ENCODE data around the gene WDR5.
"Not testable (repeated sequence)": the region's sequence is repeated elsewhere in the genome, so short reads cannot be mapped to it uniquely, and the experiment has no call there.

WDR5 gene

GRCh38 chr9:134135343-134136117 is at the start of gene WDR5:
WDR5 (plus strand) TSS chr9:134136082; CDS start chr9:134139878, 3,796 bp downstream.
- DNase-seq (ENCODE audit: low read depth, low spot score), result peak; percentile 83

- no peak for DNase-seq (ENCODE audit: low read depth, low spot score)
Observed at GRCh38 chr9:134088063-134088725, 47.7 kb upstream of the WDR5 start.

DNA sequence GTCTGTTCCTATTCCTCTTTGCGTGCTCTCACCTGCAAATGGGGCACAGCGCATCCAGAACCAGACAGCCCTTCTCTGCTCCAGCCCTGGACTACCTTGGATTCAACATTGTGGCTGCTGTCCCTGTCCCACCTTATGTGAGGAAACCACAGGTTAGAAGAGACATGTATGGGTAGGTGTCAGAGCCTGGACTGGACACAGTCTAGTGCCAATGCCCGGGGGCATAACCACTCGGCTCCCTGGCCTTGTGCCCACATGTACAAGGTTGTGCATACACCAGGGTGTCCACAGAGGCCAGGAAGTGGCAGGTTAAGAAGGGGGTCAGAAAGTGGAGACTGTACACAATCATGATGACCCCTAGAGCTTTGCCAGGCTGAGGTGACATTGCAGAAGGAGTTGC is 45.9 kb upstream of the WDR5 start:
- no peak for DNase-seq (ENCODE audit: low read depth, low spot score)

- peak; percentile 9 for DNase-seq (ENCODE audit: low read depth, low spot score)
Observed at GRCh38 chr9:134099123-134099761, 36.6 kb upstream of the WDR5 start.

- no peak for DNase-seq (ENCODE audit: low read depth, low spot score)
Observed at GRCh38 chr9:134100040-134100439, 35.8 kb upstream of the WDR5 start.

DNA sequence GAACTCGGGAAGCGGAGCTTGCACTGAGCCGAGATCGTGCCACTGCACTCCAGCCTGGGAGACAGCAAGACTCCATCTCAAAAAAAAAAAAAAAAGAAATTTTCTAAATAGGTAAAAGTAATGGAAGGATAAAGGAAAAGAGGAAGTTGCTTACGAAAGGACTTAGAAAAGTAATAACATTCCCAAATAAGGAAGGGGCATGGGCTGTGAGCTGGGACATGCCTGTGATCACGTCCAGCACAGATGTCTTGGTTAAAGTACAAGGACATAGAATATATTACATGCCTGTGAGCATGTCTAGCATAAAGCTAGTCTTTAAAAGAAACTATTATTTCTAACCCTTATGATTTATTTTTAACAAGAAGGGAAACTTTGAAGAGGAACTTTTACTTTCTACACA is 34.7 kb upstream of the WDR5 start:
- DNase-seq (ENCODE audit: low read depth, low spot score), result not testable (repeated sequence)

DNA sequence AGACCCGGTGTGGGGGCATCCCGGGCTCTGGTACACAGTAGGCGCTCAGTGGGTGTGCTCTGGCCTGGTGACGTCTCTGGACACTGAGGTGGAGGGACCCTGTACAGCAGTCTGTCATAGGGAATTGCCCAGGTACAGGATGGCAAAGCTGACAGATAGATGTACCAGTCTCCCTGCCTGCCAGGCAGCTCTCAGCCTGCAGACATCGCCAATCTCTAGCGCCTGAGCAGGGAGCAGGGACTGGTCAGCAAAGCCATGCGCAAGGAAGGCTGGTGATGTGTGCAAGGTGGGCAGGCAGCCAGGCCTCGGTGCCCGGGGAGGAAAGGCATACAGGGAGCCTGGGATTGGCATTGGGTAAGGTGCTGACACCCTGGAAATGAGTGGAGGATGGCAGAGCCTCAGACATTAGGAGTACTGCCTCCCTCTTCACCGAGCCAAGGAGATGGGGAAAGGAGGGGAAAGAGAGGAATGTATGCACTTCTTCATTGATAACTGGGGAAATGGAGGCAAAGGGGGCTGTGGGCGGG is 34.2 kb upstream of the WDR5 start:
- no peak for DNase-seq (ENCODE audit: low read depth, low spot score)

DNA sequence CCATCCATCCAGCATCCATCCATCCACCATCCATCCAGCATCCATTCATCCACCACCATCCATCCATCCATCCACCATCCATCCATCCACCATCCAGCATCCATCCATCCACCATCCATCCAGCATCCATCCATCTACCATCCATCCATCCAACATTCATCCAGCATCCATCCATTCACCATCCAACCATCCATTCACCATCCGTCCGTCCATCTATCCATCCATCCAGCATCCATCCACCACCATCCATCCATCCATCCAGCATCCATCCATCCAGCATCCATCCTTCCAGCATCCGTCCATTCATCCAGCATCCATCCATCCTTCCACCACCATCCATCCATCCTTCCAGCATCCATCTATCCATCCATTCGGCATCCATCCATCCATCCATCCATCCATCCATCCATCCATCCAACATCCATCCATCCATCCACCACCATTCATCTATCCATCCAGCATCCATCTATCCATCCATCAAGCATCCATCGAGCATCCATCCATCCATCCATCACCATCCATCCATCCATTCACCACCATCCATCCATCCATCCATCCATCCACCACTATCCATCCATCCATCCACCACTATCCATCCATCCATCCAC is 32.4 kb upstream of the WDR5 start:
- no peak for DNase-seq (ENCODE audit: low read depth, low spot score)

DNA sequence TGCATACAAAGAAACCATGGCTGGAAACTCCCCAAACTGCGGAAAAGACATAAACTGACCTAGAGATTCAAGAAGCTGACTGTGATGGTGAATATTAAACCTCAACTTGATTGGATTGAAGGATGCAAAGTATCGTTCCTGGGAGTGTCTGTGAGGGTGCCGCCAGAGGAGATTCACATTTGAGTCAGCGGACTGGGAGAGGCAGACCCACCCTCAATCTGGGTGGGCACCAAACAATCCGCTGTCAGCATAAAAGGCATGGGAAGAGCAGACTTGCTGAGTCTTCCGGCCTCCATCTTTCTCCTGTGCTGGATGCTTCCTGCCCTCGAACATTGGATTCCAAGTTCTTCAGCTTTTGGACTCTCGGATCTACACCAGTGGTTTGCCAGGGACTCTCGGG is 24.8 kb upstream of the WDR5 start:
- DNase-seq (ENCODE audit: low read depth, low spot score), result no peak

- DNase-seq (ENCODE audit: low read depth, low spot score), result no peak
Observed at GRCh38 chr9:134112561-134112960, 23.3 kb upstream of the WDR5 start.

- not testable (repeated sequence) for DNase-seq (ENCODE audit: low read depth, low spot score)
Observed at GRCh38 chr9:134118972-134119371, 16.9 kb upstream of the WDR5 start.

DNA sequence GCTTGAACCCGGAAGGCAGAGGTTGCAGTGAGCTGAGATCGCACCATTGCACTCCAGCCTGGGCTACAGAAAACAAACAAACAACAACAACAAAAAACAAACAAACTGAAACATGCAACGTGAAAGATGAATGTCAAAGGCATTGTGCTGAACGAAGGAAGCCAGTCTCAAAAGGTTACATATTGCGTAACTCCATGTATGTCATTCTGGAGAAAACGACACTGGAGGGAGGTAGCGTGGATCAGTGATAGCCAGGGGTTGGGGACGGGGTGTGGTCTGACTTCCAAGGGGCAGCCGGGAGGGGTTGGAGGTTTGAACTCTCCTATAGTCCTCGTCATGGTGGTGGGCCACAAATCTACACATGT is 12.1 kb upstream of the WDR5 start:
- no peak for DNase-seq (ENCODE audit: low read depth, low spot score)

- no peak for DNase-seq (ENCODE audit: low read depth, low spot score)
Observed at GRCh38 chr9:134125413-134126095, 10.3 kb upstream of the WDR5 start.

- no peak for DNase-seq (ENCODE audit: low read depth, low spot score)
Observed at GRCh38 chr9:134126373-134126772, 9.5 kb upstream of the WDR5 start.

DNA sequence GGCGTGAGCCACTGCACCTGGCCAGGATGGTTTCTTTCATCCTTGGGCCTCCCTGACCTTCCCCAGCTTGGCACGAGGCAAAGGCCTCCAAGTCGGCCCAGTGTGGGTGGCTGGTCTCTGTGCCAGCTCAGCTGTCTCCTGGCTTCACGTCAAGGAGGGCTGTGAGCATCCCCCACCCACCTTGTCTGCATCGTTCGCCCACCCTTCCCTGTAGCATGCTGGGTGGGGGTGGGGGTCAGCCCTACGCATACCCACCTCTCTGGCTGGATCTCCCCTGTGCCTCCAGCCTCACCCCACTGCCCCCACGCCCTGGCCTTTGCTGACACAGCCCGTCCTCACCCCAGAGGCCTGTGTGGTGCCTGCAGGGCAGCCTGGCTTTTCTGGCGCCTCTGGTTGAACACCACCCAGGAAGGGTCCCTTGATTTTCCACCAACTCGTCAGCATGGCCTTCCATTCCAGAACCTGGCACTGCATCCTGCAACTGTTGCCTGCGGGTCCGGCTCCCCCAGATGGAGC is 8.8 kb upstream of the WDR5 start:
- no peak for DNase-seq (ENCODE audit: low read depth, low spot score)

DNA sequence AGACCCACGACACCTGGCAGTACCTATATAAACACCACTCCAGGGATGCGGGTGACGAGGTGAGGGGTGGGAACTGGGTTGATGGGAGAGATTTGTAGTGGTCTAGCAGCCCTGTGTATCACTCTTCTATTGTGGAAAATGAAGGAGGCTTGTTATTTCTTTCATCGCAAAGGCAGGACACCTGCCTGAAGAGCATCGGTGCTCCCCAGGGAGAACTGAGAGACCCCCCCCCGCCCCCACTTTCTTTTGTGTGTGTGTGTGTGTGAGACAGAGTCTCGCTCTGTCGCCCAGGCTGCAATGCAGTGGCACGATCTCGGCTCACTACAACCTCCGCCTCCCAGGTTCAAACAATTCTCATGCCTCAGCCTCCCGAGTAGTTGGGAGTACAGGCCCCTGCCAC is 8.3 kb upstream of the WDR5 start:
- DNase-seq (ENCODE audit: low read depth, low spot score), result no peak

DNA sequence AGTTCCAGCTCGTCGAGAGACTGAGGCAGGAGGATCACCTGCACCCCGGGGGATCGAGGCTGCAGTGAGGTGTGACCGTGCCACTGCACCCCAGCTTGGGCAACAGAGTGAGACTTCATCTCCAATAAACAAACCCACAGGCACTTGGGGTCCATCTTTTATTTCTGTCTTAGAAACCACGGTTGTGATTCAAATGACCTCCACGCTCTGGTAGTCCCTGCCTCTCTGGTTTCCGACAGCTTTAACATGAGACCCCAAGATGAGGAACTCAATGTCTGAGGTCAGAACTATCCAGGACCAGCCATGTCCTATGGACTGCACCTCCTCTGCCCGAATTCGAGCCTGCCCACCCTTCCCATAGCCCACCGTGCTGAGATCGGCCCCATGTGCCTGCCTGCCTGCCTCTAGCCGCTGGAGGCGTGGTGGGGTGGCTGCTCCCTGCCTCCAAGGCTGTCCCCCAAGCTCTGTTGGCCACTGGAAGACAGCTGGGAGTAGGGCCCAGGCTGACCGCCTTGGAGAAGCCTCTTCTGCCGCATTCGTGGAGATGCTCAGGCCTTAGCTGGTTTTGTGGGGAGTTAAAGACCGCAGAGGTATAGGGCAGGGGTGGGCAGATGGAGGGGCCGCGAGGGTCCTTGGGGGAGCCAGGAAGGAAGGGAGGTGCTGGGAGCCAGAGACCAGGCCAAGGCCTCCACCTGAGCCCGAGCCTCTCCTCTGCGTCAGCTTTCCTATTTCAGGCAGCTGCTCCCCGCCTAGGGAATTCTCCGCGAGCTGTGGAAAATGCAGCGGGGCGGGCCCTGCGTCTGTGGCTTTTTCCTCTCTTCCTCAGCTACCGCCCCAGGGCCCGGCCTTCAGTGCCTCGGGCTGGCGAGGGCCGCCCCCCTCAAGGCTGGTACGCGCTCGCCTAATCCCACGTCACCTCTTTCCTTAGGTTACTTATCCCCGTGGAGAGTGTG is 6.9 kb upstream of the WDR5 start:
- no peak for DNase-seq (ENCODE audit: low read depth, low spot score)

- DNase-seq (ENCODE audit: low read depth, low spot score), result no peak
Observed at GRCh38 chr9:134130503-134131375, 5.1 kb upstream of the WDR5 start.
